NK-92 (cell line): Measurements from ENCODE around the gene HMGN1.
"Not testable (repeated sequence)": the region's sequence is repeated elsewhere in the genome, so short reads cannot be mapped to it uniquely, and the experiment has no call there.

Source experiments
- DNase-seq: peaks from one replicate; lab custom pipeline; 2025; ENCODE audit not compliant: unreplicated experiment; lab: John Stamatoyannopoulos, UW

HMGN1 gene, protein sequence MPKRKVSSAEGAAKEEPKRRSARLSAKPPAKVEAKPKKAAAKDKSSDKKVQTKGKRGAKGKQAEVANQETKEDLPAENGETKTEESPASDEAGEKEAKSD

DNA sequence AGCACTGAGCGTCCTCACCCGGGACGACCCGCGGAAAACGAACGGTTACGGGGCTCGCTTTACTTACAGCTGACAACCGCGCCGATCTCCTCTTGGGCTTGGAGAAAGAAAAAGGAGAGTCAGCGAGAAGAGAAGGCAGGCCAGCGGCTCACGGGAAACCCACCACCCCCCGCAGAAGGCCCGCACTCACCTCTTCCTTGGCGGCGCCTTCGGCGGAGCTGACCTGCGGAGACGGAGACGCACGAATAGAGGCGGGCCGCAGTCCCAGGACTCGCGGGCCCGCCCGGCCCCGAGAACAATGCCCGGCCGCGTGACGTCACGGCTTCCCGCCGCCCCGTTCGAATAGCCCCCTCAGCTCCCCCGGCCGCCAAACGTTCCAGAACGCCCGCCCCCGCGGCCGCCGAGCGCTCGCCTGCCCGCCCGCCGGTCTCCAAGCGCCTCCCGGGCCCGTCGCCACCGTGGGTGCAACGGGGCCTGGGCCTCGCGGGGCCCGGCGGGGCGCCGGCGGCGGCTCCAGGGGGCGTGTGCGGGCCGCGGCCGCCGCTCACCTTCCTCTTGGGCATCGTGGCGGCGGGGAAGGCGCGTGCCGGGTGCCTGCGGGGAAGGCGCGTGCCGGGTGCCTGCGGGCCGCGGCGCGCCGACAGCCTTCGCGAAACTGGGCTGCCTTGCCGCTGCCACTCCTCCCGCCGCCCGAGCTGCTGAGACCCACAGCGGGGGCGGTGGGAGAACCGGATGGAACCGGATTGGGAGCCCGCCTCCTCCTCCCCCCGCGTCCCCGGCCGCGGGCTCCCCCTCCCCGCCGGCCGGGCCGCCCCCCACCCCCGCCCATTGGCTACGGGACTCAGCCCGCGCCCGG lies at the start of gene HMGN1:
TSS of gene HMGN1 (minus strand) at position 734 of the 856 bp plus-strand sequence. CDS start at position 563, 171 bp downstream.
- DNase-seq: peak; percentile 60

DNA sequence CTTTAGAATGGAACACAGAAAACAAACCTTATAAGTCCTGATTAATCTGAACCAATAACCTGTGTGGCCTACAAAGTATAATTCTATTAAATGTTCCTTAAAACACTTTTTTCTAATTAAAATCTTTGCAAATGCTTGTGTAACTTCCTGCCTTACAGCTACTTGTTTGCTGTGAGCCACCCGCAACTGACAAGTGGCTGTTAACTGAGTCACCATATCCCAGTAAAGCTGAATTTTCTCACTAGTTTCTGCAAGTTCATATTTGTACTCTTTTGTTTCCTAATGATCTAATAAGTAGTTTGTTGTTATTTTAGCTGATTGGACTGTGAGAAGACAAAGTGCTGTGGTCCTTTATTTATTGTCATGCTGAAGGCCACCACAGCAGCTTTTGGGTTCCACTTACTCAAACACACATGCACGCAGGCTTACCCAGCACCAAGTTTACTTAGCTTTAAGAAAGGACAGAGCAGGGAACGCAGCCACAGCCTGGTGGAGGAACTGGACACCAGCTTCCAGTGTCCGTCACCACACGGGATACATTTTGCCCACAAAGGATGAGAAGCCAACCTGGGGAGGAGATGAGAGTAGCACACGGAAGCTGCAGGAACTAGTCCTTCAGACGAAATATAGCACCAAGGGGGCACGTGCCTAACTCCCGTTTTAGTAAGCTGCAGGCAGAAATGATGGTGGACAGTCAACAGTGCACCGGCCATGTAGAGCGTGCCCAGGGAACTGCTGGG lies 48.9 kb upstream of the HMGN1 start:
- DNase-seq: no peak

DNA sequence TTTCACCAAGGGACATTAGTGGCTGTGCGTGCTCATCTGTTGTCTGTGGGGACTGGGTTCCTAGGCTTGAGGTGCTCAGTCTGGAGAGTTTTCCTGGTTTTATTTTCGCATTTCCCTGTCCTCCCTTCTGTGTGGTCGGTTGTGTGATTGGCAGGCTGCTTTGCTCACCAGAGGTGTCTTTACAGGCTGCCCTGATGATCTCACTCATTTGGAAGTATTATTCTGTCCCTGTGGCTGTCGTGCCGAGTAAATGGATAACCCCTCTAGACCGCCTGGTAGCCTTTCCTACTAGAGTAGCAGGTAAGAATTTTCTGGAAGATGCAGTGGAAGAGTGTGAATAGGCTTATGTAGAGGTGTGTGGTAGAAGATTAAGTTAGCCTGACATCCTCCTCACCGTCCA lies 44.1 kb upstream of the HMGN1 start:
- no peak for DNase-seq

DNA sequence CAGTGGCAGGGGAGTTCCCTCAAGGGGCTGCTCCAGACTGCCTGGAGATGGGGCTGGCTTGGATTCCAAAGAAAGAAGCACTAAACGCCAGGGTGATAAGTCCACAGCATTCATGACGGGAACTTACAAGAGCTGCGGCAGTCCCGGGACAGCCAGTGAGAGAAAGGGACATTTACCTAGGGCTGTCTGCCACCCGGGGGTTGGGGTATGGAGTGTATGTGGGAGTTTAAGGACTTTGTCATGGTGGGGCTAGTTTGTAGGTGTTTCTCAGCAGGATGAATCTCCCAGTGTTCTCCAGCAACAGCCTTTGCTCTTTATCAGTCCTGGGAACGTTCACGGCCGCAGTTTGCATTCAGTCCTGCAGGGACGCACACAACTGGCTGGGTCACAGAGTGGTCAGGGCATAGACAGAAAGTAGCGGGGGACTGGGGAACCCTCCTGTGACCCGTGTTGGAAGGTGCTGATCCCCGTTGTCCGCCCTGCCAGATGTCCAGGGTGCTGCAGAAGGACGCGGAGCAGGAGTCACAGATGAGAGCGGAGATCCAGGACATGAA lies 41.4 kb upstream of the HMGN1 start:
- no peak for DNase-seq

DNA sequence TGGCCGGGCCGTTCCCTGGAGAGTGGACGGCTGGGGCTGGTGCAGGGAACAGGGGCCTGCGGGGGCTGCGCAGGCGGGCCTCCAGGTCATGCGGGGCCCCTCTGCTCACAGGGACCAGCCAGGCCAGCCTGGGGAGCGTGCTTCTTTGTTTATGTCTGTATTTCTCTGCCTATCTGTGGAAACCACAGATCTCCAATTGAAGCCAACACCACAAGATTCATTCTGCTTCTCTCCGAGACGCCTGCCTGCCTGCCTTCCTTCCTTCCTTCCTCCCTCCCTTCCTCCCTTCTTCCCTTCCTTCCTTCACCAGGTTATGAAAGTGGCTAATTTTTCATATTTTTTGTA lies 39.9 kb upstream of the HMGN1 start:
- no peak for DNase-seq

DNA sequence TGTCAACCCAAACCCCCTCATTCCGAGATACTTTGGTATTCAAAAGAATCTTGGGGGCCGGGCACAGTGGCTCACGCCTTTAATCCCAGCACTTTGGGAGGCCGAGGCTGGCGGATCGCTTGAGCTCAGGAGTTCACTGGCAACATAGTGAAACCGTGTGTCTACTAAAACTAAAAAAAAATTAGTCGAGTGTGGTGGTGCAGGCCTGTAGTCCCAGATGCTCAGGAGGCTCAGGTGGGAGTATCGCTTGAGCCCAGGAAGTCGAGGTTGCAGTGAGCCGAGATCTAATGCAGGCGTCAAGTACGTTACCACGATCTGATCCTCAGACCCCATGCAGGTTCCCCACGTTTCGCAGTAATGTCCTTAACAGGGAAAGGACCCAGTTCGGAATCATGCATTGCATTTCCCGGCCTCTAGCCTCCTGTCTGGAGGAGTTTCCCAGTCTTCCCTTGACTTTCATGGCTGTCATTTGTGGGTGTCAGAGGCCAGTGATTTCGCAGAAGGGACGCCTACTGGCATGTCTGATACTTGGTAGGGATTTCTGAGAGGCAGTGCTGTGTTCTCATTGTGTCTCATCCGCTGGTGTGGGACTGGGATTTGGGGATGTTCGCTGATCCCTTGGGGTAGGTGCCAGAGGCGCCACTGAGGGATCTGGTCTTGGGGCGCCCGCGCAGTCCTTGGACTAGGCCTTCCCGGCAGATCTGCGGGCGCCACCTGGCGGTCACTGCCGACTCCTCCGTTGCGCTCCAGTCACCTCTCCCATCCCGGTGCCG lies 39.3 kb upstream of the HMGN1 start:
- DNase-seq: peak; percentile 37

DNA sequence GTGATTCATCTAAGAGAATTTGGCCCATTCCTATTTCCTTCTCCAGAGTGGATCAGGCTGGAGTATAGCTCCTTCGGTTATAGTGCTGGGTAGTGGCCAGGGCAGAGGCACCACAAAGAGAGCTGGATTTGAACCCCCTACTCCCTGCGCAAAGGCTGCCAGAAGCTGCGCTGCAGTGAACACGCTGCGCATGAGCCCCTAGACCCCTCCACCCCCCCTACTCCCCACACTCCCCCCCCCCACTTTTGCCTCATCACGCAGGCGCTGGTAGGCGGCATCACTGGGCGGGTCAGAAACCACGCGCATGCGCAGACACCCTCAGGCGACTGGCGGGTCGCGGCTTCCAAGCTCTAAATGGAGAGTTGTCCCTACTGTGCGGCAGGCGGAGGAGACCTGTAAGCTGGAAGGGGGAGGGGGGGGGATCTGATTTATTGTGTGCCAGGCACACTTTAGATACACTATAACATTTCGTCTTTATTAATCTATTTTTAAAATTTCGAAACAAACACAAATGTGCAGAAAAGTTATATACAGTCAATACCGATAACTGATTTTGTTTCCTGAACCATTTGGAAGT lies 38.7 kb upstream of the HMGN1 start:
- DNase-seq: peak; percentile 65

DNA sequence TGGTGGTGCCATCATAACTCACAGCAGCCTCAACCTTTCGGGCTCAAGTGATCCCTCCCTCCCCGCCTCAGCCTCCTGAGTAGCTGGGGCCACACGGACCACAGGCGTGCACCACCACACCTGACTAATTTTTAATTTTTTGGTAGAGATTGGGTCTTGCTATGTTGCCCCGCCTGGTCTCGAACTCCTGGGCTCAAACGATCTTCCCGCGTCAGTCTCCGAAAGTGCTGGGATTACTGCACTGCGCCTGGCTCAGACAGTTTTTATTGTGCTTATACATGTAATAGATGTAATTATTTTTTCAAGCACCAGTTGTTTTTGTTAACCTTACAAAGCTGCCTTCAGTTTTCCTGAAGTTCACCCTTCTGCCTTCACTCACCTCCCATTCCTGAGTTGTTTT lies 38.0 kb upstream of the HMGN1 start:
- DNase-seq: no peak

DNA sequence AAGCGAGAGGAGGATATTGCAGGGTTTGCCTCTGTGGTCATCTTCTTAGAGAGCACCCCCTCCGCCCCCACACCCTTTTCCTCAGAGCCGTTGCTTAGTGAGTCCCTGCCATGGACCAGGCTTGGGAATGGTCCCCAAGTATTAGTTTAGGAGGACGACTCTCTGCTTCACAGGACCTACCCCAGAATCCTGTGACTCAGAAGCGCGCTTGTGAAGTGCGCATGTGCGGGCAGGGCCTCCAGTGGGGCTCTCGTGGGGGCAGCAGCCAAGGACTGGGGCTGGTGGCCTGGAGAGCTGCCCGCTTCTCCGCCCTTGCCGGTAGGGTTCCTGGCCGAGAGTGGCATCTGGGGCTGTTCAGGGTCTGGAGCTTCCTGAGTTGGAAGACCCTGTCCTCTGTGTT lies 37.3 kb upstream of the HMGN1 start:
- DNase-seq: no peak

DNA sequence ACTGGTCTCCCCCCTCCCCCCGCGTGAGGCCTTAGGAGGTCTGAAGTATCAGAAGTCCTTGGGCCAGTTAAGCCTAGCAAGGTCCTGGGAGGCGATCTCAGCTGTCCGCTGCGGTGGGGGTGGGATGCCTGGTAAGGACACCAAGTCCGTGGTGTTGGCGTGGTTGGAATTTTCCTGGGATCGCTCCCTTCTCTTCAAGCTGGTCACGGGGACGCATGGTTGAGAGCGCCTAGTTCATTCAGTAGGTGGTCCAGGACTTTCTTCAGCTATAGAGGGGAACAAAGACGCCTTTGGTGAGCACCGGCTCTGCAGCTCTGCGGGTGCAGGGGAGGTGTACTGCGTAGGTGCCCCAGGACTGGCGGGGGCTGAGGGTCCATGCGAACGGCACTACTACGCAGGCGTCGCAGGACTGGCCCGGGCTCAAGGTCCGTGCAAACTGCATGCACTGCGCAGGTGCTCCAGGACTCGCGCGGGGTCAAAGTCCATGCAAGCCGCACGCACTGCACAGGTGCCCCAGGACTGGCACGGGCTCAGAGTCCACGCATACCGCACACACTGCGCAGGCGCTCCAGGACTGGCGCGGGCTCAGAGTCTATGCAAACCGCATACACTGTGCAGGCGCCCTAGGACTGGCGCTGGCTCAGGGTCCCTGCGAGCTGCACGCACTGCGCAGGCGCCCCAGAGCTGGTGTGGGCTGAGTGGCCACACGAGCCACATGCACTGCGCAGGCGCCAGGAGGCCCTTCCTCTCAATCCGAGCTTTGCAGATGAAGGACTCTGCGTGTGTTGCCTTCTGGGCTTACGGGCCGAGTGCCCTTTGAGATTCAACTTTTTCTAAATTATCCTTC lies 36.6 kb upstream of the HMGN1 start:
- DNase-seq: no peak

DNA sequence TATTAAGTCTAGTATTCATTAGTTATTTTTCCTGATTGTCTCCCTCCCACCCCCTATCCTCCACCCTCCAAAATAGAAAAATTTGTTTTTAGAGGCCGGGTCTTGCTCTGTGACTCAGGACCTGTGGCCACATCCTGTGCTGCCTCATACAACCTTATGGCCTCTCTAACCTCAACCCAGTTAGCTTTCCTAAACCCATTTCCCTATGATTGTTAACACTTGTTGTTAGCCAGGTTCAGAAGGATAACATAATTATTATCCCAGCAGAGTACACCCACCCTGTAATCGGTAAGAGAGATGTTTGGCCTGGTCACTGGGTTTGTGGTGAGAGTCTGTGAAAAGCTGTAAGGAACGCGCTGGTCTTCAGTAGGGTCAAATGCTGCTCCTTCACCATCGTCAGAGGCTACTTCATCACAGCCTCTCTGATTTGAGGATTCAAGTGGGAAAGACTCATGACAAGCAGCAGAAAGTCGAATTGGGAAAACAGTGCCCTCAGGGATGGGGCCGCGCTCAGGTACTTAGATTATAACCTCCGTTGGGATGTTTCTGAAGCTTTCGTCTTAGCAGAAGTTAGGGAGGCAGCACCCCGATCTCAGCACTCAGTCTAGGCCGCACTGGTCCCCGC lies 35.9 kb upstream of the HMGN1 start:
- no peak for DNase-seq

DNA sequence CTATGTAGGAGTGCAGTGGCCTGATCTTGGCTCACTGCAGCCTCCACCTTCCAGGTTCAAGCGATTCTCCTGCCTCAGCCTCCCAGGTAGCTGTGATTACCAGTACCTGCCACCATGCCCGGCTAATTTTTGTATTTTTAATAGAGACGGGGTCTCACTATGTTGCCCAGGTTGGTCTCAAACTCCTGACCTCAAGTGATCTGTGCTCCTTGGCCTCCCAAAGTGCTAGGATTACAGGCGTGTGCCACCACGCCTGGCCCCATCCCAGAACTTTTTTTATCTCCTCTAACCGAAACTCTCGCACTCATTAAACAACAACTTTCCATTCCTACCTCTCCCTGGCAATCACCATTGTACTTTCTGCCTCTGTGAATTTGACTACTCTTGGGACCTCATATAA lies 33.2 kb upstream of the HMGN1 start:
- DNase-seq: not testable (repeated sequence)

DNA sequence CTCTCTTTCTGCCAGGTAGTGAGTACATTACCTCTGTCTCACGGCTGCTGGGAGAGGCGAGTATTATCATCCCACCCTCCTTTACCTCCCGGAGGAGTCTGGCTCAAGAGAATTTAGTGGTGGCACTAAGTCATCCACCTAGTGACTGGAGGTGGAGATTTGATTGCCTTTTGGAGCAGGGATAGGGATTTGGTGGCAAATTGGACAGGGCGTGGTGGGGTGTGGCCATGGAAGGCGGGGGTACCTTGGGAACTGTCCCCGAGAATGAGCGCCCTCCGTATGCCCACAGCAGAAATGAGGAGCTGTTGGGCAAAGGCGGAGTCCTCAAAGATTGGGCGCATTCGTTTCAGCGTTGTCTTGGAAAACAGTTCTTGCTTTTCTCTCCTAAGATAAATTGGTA lies 32.1 kb upstream of the HMGN1 start:
- no peak for DNase-seq

DNA sequence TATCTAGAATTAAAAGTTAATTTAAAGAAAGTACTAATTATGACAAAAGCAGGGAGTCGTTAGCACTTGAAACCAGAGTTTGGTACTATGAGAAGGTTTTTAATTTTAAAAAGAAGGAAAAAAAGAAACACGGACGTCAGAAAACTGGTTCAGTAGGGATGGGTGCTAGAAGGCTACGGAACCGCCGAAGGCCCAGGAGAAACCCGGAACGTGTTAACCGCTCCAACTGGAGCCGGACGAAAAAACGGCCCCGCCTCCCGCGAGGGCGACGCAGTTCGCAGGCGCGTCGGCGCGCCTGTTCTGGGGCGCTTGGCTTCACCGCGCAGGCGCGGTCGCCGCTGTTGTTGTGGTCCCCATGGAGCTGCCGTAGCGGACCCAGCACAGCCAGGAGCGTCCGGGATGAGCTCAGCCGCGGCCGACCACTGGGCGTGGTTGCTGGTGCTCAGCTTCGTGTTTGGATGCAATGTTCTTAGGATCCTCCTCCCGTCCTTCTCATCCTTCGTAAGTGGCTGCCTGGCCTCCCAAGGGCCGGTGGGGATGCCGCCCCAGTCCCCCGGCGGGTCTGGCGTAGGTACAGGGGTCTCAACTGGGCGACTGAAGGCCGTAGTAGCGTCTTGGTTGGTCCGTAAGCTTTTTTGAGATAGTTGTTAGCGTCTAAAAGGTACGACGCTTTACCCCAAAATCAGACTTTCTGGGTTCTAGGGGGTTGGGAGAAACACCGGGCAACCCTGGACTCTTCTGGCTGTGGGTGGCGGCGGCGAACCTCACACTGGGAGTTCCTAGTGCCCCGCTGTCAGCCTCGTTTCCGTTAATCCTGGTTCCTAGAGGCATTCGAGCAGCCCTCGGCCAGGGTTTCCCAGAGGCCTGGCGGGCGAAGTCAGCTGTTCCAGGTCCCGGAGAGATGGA lies 31.4 kb upstream of the HMGN1 start:
- peak; percentile 23 for DNase-seq

DNA sequence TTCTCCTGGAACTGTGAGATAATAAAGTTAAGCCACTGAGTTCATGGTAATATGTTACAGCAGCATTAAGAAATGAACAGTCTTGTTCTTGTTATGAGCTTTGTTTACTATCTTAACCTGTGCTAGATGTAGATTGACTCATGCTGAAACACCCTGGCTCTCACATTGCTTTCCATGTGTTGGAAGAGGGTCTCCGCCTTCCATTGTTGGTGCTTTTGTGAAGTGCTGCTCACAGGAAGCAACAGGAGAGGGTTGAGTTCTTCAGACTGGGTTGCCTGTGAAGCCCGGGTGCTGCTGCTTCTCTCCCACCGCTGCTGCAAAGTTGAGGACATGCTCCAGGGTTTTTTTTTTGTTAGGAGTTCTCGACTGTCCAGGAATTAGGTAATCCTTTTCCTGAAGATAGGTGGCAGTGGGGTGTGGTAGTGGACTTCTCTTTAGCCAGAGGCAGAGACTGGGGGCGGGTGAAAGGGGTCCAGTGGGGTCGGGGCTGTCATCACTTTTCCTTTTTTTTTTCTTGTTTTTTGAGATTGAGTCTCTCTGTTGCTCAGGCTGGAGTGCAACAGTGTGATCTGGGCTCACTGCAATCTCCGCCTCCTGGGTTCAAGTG lies 28.7 kb upstream of the HMGN1 start:
- DNase-seq: no peak

DNA sequence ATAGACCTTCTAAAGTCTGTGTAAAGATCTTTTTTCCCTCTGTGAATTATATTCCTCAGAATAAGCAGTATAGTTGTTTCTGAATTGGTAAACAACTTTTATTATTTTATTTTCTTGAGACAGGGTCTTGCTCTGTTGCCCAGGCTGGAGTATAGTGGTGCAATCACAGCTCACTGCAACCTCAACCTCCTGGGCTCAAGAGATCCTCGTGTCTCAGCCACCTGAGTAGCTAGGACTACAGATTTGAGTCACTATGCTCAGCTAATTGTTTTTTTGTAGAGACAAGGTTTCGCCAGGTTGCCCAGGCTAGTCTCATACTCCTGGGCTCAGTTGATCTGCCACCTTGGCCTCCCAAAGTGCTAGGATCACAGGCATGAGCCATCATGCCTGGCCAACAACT lies 26.6 kb upstream of the HMGN1 start:
- DNase-seq: no peak

DNA sequence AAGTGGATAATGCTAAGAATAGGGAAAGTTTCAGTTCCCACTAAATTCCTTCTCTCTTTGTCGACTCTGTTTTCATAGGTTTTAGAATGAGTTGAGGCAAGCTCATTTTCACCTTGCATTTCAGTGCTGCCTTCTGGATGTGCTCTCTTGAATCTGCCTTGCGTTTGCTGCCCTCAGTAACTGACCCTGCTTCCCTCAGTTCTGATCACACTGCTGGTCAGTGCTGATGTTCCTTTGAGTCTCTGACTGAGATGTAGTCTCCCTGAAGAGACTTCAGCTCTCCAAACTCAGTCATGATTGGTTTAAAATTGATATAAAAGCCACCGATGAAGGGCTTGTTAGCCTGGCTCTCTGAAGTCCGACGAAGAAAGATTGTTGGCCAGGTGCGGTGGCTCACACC lies 25.2 kb upstream of the HMGN1 start:
- no peak for DNase-seq

DNA sequence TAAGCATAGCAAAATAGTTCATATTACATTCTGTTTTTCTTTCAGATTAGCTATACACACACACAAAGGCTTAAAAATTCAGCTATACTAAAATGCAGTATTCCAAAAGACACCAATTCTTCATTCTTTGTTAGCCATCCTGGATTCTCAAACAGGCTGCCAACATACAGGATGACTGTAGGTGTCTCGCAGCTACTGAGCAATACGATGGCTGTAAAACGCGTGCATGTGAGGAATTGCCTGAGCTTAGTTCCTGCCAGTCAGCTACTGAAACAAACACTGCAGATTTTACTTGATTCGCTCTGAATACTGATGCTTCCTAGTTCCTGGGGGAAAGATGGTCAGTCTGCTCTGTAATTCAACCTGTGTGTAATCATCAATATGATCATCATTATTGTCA lies 24.7 kb upstream of the HMGN1 start:
- DNase-seq: no peak
